Measurements from ENCODE around the gene HAVCR1.
"Not testable (repeated sequence)": the region's sequence is repeated elsewhere in the genome, so short reads cannot be mapped to it uniquely, and the experiment has no call there.

HAVCR1 gene

DNA sequence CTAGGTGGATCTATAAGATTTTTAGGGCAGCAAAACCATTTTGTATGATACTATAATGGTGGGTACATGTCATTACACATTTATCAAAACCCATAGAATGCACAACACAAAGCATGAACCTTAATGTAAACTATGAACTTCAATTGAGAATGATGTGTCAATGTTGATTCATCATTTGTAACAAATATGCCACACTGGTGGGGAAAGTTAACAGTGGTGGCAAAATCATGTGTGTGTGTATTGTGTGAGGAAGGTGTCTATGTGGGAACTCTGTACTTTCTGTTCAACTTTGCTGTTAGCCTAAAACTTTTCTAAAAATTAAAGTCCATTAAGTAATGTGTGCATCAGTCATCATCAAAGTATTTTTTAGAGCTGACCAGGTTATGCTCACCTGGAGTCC, 38.9 kb downstream of the HAVCR1 start:
- POLR2A ChIA-PET, result no interaction called here
- DNase-seq (ENCODE audit: extremely low spot score), result no peak
- no peak for TF ChIP-seq SP1 (IDR thresholded peaks at IDR 0.05)
- no peak for TF ChIP-seq FOXM1 (IDR thresholded peaks at IDR 0.05; ENCODE audit: borderline replicate concordance)
- no peak for TF ChIP-seq ARNT (IDR thresholded peaks at IDR 0.05)
- TF ChIP-seq SUZ12 (IDR thresholded peaks at IDR 0.05), result no peak
- TF ChIP-seq HDGF (IDR thresholded peaks at IDR 0.05; ENCODE audit: borderline replicate concordance), result no peak
- TF ChIP-seq TARDBP (IDR thresholded peaks at IDR 0.05), result no peak
- TF ChIP-seq ZNF384 (IDR thresholded peaks at IDR 0.05), result no peak
- no peak for TF ChIP-seq L3MBTL2 (conservative IDR thresholded peaks at IDR 0.05)
- TF ChIP-seq NFRKB (IDR thresholded peaks at IDR 0.05), result no peak
- no peak for TF ChIP-seq ELF4 (IDR thresholded peaks at IDR 0.05)
- TF ChIP-seq, protein P1, sequence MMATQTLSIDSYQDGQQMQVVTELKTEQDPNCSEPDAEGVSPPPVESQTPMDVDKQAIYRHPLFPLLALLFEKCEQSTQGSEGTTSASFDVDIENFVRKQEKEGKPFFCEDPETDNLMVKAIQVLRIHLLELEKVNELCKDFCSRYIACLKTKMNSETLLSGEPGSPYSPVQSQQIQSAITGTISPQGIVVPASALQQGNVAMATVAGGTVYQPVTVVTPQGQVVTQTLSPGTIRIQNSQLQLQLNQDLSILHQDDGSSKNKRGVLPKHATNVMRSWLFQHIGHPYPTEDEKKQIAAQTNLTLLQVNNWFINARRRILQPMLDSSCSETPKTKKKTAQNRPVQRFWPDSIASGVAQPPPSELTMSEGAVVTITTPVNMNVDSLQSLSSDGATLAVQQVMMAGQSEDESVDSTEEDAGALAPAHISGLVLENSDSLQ (IDR thresholded peaks at IDR 0.05), result no peak
- CTCF ChIA-PET, result no interaction called here

- POLR2A ChIA-PET; DNase-seq (ENCODE audit: extremely low spot score); CTCF ChIA-PET: not testable (repeated sequence)
These were observed 44.8 kb downstream of the HAVCR1 start for GRCh38 chr5:157014143-157014542.

GRCh38 chr5:157006262-157006661, 52.7 kb downstream of the HAVCR1 start:
- CTCF ChIA-PET, result no interaction called here
- no peak for TF ChIP-seq SUZ12 (IDR thresholded peaks at IDR 0.05)

GRCh38 chr5:157004893-157005551, 53.9 kb downstream of the HAVCR1 start:
- CTCF ChIA-PET, result no interaction called here
- no peak for TF ChIP-seq TARDBP (IDR thresholded peaks at IDR 0.05)
- no peak for TF ChIP-seq FOXK2 (IDR thresholded peaks at IDR 0.05)
- no peak for TF ChIP-seq ELF4 (IDR thresholded peaks at IDR 0.05)
- TF ChIP-seq SUZ12 (IDR thresholded peaks at IDR 0.05), result no peak
- TF ChIP-seq BHLHE40 (IDR thresholded peaks at IDR 0.05; ENCODE audit: borderline replicate concordance), result no peak
- no peak for TF ChIP-seq FOXM1 (IDR thresholded peaks at IDR 0.05; ENCODE audit: borderline replicate concordance)
- no peak for TF ChIP-seq LEF1 (IDR thresholded peaks at IDR 0.05; ENCODE audit: borderline replicate concordance)
- no peak for TF ChIP-seq L3MBTL2 (conservative IDR thresholded peaks at IDR 0.05)
- no peak for TF ChIP-seq ARNT (IDR thresholded peaks at IDR 0.05)
- TF ChIP-seq NFRKB (IDR thresholded peaks at IDR 0.05), result no peak
- no peak for TF ChIP-seq FOXA1 (IDR thresholded peaks at IDR 0.05)
- TF ChIP-seq CTBP1 (IDR thresholded peaks at IDR 0.05; ENCODE audit: borderline replicate concordance), result no peak
- no peak for TF ChIP-seq HDGF (IDR thresholded peaks at IDR 0.05; ENCODE audit: borderline replicate concordance)
- TF ChIP-seq SP1 (IDR thresholded peaks at IDR 0.05), result no peak
- TF ChIP-seq, protein P1 (IDR thresholded peaks at IDR 0.05), result no peak
- no peak for TF ChIP-seq ZNF384 (IDR thresholded peaks at IDR 0.05)
- no peak for DNase-seq (ENCODE audit: extremely low spot score)
- POLR2A ChIA-PET, result no interaction called here

More at GRCh38 chr5:157006262-157006661, 52.7 kb downstream of the HAVCR1 start:
- DNase-seq (ENCODE audit: extremely low spot score), result no peak
- POLR2A ChIA-PET, result no interaction called here

DNA sequence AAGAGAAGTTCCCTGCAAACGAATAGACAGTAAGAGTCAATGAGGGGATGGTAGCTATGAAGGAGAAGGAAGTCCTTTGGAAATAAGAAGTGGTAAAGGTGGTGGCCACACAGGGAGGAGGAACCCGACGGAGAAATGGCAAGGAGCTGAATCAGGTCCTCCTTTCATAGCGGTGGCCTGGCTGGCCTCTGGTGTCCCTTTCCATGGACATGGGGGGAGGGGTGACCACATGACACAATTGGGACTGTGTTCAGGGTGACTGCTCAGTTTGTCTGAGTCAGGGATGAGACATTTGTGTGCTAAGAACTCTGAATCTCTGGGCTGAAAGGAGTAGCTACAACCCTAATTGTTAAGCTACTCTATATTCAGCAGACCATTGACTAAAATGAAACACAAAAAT, 67.2 kb downstream of the HAVCR1 start:
- CTCF ChIA-PET, result no interaction called here
- no peak for TF ChIP-seq ZNF384 (IDR thresholded peaks at IDR 0.05)
- TF ChIP-seq BHLHE40 (IDR thresholded peaks at IDR 0.05; ENCODE audit: borderline replicate concordance), result no peak
- TF ChIP-seq HDGF (IDR thresholded peaks at IDR 0.05; ENCODE audit: borderline replicate concordance), result no peak
- TF ChIP-seq ELF4 (IDR thresholded peaks at IDR 0.05), result no peak
- no peak for TF ChIP-seq L3MBTL2 (conservative IDR thresholded peaks at IDR 0.05)
- TF ChIP-seq SUZ12 (IDR thresholded peaks at IDR 0.05), result no peak
- no peak for TF ChIP-seq FOXM1 (IDR thresholded peaks at IDR 0.05; ENCODE audit: borderline replicate concordance)
- TF ChIP-seq NFRKB (IDR thresholded peaks at IDR 0.05), result no peak
- TF ChIP-seq, protein P1 (IDR thresholded peaks at IDR 0.05), result no peak
- no peak for TF ChIP-seq TARDBP (IDR thresholded peaks at IDR 0.05)
- POLR2A ChIA-PET, result no interaction called here
- no peak for DNase-seq (ENCODE audit: extremely low spot score)

DNA sequence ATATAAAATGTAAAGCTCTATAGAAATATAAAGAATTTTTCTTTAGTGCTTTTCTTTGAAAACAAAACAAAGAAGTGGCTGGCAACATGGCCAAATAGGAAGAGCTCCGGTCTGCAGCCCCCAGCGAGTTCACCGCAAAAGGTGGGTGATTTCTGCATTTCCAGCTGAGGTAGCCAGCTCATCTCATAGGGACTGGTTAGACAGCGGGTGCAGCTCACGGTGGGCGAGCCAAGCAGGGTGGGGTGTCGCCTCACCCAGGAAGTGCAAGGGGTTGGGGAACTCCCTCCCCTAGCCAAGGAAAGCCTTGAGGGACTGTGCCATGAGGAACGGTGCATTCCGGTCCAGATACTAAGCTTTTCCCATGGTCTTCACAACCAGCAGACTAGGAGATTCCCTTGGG, 74.9 kb downstream of the HAVCR1 start:
- CTCF ChIA-PET, result interaction anchor here (0.5 kb wide), 1 partner anchor 18 kb away, joined by 5 read pairs; no protein-coding TSS in a partner anchor
- DNase-seq (ENCODE audit: extremely low spot score), result no peak
- POLR2A ChIA-PET, result no interaction called here
- TF ChIP-seq SP1 (IDR thresholded peaks at IDR 0.05) (no peak), ZNF384 (IDR thresholded peaks at IDR 0.05) (no peak), NFRKB (IDR thresholded peaks at IDR 0.05) (no peak), L3MBTL2 (conservative IDR thresholded peaks at IDR 0.05) (no peak), FOXK2 (IDR thresholded peaks at IDR 0.05) (no peak), FOXA1 (IDR thresholded peaks at IDR 0.05) (no peak), ELF4 (IDR thresholded peaks at IDR 0.05) (no peak), BHLHE40 (IDR thresholded peaks at IDR 0.05; ENCODE audit: borderline replicate concordance) (no peak)
- TF ChIP-seq, protein P1 (IDR thresholded peaks at IDR 0.05), result no peak

Measured in HEK293T (cell line).